NCI-H146 (cell line): ENCODE results near the gene ZFHX3.

Source experiments
- DNase-seq: peaks from one replicate; lab custom pipeline; 2025; lab: John Stamatoyannopoulos, UW

The ZFHX3 gene

DNA sequence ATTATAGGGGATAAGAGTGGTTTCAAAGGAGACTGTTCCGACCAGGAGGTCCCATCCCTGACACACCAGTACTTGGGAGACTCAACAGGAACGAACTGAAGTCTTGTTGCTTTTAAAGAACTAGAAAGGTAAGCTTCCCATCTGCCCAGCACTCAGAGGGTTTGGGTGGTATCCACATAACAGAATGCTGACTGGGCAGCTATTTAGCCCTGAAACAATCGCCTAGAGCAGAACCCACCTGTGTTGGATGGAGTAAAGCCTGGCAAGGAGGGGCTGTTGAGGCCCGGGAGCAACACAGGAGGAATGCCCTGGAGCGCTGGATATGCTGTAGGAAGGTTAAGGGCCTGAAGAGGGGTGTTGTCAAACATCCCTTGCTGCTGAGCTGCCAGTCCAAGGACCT, 254.9 kb downstream of the ZFHX3 start:
- no peak for DNase-seq

DNA sequence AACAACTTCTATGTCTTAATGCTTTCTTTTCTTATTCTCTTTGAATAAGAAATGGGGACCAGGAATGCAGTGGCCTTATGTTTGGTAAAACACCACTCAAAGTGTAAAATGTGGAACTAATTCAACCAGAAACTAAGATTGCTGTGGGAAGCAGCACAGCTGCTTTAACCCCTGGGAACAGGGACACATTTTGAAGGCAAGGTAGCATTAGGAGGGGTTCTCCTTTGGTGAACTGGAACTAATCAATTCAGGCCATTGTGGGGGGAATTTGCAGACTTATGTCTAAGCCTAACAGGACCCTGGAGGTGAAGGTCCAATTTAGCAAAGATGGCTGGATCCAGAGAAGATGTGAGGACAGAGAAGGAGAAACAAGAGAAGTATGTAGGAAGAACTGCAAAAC, 256.1 kb downstream of the ZFHX3 start:
- DNase-seq = no peak

DNA sequence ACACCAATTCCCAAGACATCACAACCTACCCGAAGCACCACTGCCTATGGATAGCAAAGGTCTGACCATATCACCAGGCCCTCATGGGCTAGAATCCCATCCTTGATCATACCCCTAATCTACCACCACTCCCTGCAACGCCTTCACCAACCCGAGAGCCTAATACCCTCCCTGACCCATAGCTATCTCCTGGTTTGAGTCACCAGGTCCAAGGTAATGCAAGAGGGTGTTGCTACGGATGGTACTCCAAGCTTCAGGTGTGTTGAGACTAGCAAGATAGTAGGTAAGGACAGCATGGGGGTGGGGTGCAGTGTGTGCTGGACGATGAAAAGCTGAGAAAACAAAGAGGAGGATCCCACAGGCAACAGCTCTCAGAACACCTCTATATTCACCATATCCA, 258.0 kb downstream of the ZFHX3 start:
- DNase-seq = no peak

DNA sequence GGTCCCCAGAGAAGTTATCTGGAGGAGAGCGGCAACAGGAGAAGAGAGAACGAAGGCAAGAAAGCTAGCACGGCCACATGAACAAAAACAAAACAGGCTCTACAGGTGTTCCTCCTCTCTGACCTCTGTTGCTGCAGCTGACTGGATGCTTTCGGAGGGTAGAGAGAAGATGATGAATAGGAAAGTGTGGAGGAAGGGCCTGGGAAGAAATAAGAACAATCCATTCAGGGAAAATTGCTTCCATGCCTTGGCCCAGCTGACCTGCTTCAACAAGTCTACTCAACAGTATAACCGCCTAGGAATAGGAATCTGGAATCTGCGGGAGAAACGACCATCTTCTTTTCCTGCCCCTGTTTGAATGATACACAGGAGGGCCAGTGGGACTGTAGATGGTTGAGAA, 258.5 kb downstream of the ZFHX3 start:
- no peak for DNase-seq

DNA sequence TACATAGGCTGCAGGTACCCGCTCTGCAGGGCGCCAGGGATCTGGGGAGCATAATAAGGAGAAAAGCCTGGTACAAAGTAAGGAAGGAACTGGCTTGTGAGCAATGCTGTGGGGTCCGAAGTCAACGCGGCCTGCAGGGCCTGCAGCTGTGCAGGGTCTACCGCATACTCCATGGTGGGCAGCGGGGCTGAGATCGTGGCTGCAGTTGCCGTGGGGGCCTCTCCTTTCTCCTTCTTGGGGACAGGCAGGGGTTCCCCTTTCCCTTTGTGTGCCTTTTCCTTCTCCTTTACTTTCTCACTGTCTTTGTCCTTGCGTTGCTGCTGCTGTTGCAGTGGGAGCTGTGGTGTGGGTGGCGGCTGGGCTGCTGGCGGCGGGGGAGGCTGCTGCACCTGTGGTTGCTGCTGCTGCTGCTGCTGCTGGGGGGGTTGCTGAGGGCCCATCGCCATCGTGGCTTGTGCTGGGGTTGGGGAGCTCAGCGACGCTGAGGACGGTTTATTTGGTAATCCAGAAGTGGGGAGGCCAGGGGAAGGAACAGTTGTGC, 259.6 kb downstream of the ZFHX3 start:
- no peak for DNase-seq

DNA sequence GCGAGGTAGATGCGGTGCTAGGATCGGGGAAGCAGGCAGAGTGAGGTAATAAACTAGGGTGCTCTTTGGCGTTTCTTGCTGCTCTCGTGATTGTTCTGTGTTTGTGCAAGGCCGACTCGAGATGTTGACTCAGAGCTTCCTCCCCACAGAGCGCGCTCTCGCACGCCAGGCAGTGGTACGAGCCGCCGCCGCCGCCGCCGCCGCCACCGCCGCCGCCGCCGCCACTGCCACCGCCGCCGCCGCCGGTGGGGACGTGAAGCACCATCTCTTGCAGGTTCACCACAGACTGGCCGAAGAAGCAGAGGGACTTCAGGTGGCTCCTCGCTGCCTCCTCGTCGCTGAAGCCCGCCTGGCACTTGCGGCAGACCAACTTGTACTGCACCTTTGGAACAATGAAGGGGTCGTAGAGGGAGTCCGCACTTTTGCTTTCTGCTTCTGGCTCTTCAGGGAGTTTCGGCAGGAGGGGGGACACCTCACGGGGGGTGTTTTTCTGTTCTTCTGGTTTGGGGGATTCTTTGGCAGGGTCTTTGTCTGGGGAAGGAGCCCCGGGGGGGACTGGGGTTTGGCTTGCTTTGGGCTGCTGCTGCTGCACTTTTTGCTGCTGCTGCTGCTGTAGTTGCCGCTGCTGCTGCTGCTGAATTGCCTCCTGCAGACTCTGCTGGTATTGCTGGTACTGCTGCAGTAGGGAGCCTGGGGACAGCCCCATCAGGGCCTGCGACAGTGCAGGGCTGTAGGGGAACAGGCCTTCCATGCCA, 260.2 kb downstream of the ZFHX3 start:
- DNase-seq = peak; percentile 59

GRCh38 chr16:72787130-72787513, 260.8 kb downstream of the ZFHX3 start:
- no peak for DNase-seq

- DNase-seq = no peak
Observed at GRCh38 chr16:72786606-72787005, 261.3 kb downstream of the ZFHX3 start.

- DNase-seq = peak; percentile 12
Observed at GRCh38 chr16:72785886-72786285, 262.0 kb downstream of the ZFHX3 start.

DNA sequence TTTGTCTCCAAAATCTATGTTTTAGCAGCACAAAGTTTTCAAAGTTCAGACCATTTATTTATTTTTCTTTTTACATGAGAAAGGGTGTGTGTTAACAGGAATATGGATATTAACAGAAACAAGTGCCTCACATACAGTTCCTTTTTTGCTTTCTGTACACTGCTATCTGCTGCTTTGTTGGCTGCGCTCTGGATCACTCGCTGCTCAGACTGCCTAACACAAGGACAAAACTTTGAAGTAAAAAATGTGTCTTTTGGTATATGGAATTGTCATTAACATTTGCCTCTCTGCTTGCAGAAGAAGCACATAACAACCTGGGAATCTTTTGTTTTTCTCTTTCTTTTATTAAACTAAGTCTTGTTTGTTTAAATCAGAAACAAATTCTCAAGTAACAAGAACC, 262.8 kb downstream of the ZFHX3 start:
- DNase-seq = no peak

GRCh38 chr16:72783716-72784318, 264.1 kb downstream of the ZFHX3 start:
- DNase-seq = peak; percentile 2

DNA sequence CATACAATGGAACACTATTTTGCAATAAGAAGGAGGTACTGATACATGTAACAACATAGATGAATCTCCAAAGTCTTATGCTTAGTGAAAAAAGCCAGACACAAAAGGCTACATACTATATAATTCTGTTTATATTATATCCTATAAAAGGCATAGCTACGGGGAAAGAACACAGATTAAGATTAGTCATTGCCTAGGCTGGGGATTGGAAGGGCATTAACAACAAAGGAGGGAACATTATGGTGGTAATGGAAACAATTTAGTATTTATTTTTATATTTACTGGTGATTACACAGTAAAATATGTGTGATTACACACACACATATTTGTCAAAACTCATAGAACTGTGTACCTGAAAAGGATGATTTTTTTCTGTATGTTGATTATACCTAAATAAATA, 278.1 kb downstream of the ZFHX3 start:
- DNase-seq = no peak

DNA sequence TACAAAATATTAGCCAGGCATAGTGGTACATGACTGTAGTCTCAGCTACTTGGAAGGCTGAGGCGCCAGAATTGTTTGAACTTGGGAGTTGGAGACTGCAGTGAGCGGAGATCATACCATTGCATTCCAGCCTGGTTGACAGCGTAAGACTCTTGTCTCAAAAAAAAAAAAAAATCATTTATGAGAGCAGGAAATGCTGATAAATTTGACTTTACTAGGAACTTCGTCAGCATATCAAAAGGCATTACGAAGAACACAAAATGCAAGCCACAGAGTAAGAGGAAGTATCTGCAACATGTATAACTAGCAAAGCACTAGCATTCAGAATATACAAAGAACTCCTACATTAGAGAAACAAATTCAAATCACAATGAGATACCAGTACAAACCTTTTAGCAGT, 279.3 kb downstream of the ZFHX3 start:
- DNase-seq = no peak

DNA sequence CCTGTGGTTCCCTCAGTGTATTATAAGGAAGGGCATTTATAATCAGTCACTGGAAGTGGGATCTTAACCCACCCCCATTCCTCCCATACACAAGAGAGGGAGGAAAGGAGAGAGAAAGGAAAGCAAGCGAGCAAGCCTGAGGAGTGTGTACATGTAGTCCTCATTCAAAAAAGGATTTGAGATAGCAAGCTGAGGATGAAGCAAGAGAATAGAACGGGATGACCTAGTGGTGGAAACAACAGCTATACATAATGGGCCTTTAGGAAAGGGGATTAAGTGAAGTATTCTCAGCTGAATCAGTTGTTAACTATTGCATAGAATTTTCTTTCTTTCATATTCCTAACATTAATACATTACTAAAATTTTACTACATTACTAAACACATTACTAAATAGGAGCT, 281.4 kb downstream of the ZFHX3 start:
- no peak for DNase-seq

GRCh38 chr16:72764015-72764654, 283.8 kb downstream of the ZFHX3 start:
- peak; percentile 22 for DNase-seq

- no peak for DNase-seq
Observed at GRCh38 chr16:72760581-72760980, 287.3 kb downstream of the ZFHX3 start.

DNA sequence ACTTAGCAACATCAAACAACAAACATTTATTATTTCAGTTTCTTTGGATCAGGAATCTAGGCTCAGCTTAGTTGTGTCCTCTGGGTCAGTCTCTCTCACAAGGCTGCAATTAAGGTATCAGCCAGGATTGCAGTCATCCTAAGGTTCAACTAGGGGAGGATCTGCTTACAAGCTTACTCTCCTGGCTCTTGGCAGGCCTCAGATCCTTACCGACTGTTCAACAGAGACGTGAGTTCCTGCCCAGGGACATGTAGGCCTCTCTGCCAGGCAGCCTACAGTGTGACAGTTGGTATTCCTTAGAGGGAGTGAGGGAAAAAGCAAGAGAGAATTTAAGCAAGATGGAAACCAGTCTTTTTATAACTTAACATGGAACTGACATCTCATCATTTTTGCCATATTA, 294.0 kb downstream of the ZFHX3 start:
- DNase-seq = no peak

DNA sequence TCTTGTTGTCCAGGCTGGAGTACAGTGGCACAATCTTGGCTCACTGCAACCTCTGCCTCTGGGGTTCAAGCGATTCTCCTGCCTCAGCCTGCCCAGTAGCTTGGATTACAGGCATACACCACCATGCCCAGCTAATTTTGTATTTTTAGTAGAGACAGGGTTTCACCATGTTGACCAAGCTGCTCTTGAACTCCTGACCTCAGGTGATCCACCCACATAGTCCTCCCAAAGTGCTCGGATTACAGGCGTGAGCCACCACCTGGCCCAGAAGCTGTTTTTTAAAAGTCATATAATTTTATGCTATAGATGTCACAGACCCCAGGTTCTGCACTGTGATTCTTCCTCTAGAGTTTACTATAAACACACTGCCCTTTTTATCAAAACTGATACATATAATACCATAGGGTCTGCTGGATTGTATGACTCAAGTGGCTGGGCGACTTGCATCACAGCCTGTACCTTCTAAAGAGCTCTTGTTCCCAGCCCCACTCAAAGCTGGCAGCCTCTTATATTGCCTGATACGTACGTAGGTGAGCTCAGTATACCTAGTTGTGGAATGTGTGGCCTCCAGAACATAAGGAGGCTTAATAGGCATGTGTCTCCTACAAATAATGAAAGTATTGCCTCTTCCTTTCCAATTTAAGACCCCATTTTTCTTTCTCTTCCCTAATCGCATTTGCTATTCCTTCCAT, 295.8 kb downstream of the ZFHX3 start:
- DNase-seq = no peak

DNA sequence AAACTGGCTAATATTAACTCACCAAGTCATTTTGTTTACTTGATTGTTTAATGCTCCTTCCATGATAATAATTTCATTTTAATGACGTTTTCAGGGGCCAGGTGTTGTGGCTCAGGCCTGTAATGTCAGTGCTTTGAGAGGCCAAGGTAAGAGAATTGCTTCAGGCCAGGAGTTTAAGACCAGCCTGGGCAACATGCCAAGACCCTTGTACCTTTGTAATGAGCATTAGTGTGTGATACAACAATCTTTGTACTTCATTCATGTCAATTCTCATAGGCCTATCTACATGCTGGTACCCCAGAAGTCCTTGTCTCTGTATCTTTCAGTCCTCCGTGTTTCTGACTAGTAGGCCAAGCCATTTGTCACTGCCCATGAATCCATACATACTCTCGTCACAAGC, 296.9 kb downstream of the ZFHX3 start:
- peak; percentile 42 for DNase-seq

DNA sequence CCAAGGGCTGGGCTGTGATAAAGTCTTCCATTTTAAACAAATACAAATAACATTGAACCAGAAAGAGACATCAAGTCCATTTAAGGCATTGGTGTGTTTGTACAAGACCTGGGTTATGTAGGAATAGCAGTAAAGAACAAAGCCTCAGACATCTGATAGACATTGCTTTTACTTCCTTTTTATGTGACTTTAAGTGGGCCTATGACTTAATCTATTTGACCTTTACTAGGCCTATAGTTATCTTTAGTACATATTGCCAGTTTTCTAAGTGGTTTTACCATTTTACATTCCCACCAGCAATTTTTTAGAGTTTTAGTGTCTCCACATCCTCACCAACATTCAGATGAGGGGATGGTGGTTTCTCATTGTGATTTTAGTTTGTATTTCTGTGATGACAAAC, 298.8 kb downstream of the ZFHX3 start:
- DNase-seq = peak; percentile 32

GRCh38 chr16:72744076-72744793, 303.7 kb downstream of the ZFHX3 start:
- DNase-seq = peak; percentile 24
